Measurements from ENCODE around the gene DCHS1. TPM values are rescaled to one million over a fixed set of nuclear protein-coding genes. Genes with fewer than 3 reads are reported as not detected.

The DCHS1 gene
- total RNA-seq, 1 donor from 2014 or later: 33.4 TPM

DNA sequence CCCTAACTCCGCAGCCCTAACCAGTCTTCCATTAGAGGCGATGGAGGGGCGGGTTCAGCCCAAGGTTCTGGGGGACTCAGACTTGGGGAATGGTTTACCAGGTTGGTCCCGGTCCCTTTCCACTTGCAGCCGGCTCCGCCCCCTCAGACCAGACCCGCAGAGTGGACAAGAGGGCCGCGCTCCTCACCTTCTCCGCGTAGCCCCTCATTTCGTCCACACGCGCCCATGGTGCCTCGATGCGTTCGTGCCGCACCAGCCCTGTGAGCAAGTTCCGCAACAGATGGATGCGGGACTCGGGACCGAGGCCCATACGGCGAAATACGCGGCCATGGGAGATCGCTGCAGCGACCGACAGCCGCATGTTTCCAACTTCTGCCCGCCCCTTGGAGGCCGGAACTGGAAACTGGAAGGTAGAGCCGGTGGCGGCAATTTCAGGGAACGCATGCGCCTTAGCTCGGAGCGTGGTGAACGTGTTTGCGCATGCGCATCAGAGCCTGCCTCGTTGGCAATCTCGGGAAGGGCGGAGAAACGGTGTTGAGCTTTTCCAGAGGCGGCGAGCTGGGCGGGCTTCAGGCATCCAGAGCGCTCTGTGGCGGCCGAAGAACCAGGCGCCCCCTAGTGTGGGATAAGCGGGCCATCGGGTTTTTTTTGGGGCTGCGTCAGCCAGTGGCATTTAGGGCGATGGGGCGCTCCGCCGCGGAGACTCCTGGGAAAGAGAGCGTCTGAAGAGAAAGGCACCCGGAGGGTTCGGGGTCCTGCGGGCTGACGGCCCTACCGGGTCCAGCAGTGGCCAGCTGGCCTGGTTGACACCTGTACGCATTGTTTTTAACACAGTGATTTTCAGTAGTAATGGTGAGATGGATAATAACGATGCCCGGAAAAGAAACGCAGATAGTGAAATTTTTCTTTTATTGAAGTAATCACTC is 27.6 kb upstream of the DCHS1 start, which contains the start of gene MRPL17:
Gene MRPL17 (minus strand): TSS at position 405 of the 926 bp plus-strand sequence. CDS start 44 bp downstream, at position 361.
- Mint-ChIP-seq H3K4me1 (ENCODE audit: low read depth) (peaks cover 24% of the 10 kb centered on the region), H3K27me3 (ENCODE audit: low read depth) (no peaks in the 10 kb centered on the region), H3K9me3 (ENCODE audit: low read depth) (no peaks in the 10 kb centered on the region), H3K36me3 (ENCODE audit: low read depth) (peaks cover 12% of the 10 kb centered on the region), H3K4me3 (ENCODE audit: unreplicated experiment) (peak within 1 kb of the TSS; percentile 97), H3K27ac (ENCODE audit: unreplicated experiment) (peak within 1 kb of the TSS; percentile 99)
- peak; percentile 99 for DNase-seq (ENCODE audit: low spot score)
- TF ChIP-seq, protein P1, sequence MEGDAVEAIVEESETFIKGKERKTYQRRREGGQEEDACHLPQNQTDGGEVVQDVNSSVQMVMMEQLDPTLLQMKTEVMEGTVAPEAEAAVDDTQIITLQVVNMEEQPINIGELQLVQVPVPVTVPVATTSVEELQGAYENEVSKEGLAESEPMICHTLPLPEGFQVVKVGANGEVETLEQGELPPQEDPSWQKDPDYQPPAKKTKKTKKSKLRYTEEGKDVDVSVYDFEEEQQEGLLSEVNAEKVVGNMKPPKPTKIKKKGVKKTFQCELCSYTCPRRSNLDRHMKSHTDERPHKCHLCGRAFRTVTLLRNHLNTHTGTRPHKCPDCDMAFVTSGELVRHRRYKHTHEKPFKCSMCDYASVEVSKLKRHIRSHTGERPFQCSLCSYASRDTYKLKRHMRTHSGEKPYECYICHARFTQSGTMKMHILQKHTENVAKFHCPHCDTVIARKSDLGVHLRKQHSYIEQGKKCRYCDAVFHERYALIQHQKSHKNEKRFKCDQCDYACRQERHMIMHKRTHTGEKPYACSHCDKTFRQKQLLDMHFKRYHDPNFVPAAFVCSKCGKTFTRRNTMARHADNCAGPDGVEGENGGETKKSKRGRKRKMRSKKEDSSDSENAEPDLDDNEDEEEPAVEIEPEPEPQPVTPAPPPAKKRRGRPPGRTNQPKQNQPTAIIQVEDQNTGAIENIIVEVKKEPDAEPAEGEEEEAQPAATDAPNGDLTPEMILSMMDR (IDR thresholded peaks at IDR 0.05): peak; percentile 98

DNA sequence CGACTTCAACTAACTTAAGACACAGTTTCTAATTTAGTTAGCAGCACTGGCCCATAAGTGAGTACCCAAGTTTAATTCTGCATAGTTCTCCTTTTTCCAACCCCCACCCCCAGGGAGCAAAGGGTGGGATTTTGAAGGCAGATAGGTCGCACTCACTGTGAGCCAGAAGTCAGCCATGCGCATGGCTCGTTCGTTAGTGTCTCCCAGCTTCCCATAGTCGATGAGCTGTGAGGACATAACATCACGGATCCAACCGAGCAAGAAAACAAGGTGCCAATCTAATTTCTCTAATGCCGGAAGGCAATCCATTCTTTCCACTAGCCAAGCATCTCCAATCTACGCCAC is 27.0 kb upstream of the DCHS1 start:
- H3K36me3 Mint-ChIP-seq (ENCODE audit: low read depth): peaks cover 12% of the 10 kb centered on the region
- no peak for DNase-seq (ENCODE audit: low spot score)
- peak overlapping the region; percentile 99 for H3K27ac Mint-ChIP-seq (ENCODE audit: unreplicated experiment)
- H3K4me3 Mint-ChIP-seq (ENCODE audit: unreplicated experiment): peak overlapping the region; percentile 97
- H3K4me1 Mint-ChIP-seq (ENCODE audit: low read depth): peaks cover 24% of the 10 kb centered on the region
- no peaks in the 10 kb centered on the region for H3K9me3 Mint-ChIP-seq (ENCODE audit: low read depth)
- no peaks in the 10 kb centered on the region for H3K27me3 Mint-ChIP-seq (ENCODE audit: low read depth)
- TF ChIP-seq, protein P1 (IDR thresholded peaks at IDR 0.05): no peak

DNA sequence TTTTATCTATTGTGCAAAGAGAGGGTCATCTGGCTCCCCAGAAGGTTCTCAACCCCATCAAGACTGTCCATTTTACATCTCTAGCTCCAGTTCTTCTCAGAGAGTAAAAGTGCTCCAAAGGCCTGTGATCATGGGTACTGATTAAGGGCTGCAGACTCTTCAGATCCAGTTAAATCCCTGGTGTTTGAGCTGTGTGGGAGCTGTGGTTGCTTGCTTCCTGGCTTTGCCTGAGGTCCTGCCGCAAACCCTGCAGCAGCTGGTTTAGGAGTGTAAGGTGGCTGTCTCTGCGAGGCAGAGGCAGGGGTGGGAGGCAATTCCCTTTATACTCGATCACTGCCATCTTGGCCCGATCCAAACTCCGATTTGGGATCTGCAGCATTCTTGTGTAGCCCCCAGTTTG is 26.3 kb upstream of the DCHS1 start:
- Mint-ChIP-seq H3K36me3 (ENCODE audit: low read depth) (peaks cover 12% of the 10 kb centered on the region), H3K27ac (ENCODE audit: unreplicated experiment) (peak overlapping the region; percentile 99), H3K4me3 (ENCODE audit: unreplicated experiment) (peak overlapping the region; percentile 97), H3K9me3 (ENCODE audit: low read depth) (no peaks in the 10 kb centered on the region), H3K4me1 (ENCODE audit: low read depth) (peaks cover 24% of the 10 kb centered on the region), H3K27me3 (ENCODE audit: low read depth) (no peaks in the 10 kb centered on the region)
- no peak for DNase-seq (ENCODE audit: low spot score)
- TF ChIP-seq, protein P1 (IDR thresholded peaks at IDR 0.05): peak; percentile 12

DNA sequence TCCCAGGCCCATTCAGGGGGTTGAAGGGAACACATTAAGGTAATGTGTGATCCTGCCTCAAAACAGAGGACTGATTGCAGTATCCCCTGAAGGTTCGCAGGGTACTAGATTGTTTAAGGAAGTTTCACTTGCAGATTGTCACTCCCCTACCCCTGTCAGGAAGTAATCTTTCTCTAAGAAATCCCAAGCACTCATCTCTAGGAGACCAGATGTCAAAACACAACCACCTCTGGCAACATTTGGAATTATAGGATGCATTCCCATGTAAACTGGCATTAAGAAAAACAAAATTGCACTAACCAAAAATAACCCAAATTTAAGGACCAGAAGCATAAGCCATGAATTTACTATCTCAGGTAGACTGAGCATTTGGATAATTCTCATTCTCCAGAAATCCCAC is 25.9 kb upstream of the DCHS1 start:
- Mint-ChIP-seq H3K27me3 (ENCODE audit: low read depth) (no peaks in the 10 kb centered on the region), H3K9me3 (ENCODE audit: low read depth) (no peaks in the 10 kb centered on the region), H3K4me3 (ENCODE audit: unreplicated experiment) (peak overlapping the region; percentile 97), H3K4me1 (ENCODE audit: low read depth) (peaks cover 24% of the 10 kb centered on the region), H3K27ac (ENCODE audit: unreplicated experiment) (no peak overlapping the region), H3K36me3 (ENCODE audit: low read depth) (peaks cover 12% of the 10 kb centered on the region)
- TF ChIP-seq, protein P1 (IDR thresholded peaks at IDR 0.05): peak; percentile 23
- DNase-seq (ENCODE audit: low spot score): no peak

DNA sequence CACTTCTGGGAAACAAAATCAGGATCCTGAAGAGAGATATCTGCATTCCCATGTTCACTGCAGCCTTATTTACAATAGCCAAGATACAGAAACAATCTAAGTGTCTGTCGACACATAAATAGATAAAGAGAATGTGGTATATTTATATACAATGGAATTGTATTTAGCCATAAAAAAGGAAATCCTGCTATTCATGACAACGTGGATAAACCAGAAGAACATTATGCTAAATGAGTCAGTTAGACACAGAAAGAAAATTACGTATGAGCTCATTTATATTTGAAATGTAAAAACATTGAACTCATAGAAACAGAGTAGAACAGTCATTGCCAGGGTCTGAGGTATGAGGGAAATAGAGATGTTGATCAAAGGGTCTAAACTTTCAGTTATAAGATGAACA is 21.4 kb upstream of the DCHS1 start:
- no peak overlapping the region for H3K4me3 Mint-ChIP-seq (ENCODE audit: unreplicated experiment)
- no peaks in the 10 kb centered on the region for H3K27me3 Mint-ChIP-seq (ENCODE audit: low read depth)

More for the DNA sequence above, 21.4 kb upstream of the DCHS1 start:
- no peaks in the 10 kb centered on the region for H3K9me3 Mint-ChIP-seq (ENCODE audit: low read depth)
- peaks cover 12% of the 10 kb centered on the region for H3K36me3 Mint-ChIP-seq (ENCODE audit: low read depth)
- TF ChIP-seq, protein P1 (IDR thresholded peaks at IDR 0.05): no peak
- no peak overlapping the region for H3K27ac Mint-ChIP-seq (ENCODE audit: unreplicated experiment)
- H3K4me1 Mint-ChIP-seq (ENCODE audit: low read depth): peaks cover 14% of the 10 kb centered on the region
- no peak for DNase-seq (ENCODE audit: low spot score)

Data from chondrocyte (in vitro differentiated cells).